Activated CD4-positive, alpha-beta T cell treated with anti-CD3 and anti-CD28 coated beads, Interleukin-2, amount 10 ng/mL, durations not matched to agents 7 days and 5 days (primary cell): ENCODE results near the gene KEL. TPM values are rescaled to one million over a fixed set of nuclear protein-coding genes. Genes with fewer than 3 reads are reported as not detected.

ENCODE experiments used
- CTCF ChIA-PET: fragments of 350-600 bp; sonication (Branson Sonifier 250); formaldehyde crosslinking; loops from one replicate; lab custom pipeline; 2021; ENCODE audit warnings: antibody characterized with exemption; lab: Charles Lee
- POLR2A ChIA-PET: fragments of 350-600 bp; sonication (Branson Sonifier 250); formaldehyde crosslinking; loops from one replicate; lab custom pipeline; 2021; ENCODE audit warnings: antibody characterized with exemption; lab: Charles Lee
- DNase-seq: peaks from one replicate; pipeline ENCODE4 v3.0.0-alpha.2; 2020
- H3K27ac Mint-ChIP-seq: one replicate; pipeline ENCODE4 v1.8.0; 2021; ENCODE audit warnings: mild to moderate bottlenecking, moderate library complexity, mixed read lengths
- H3K27me3 Mint-ChIP-seq: one replicate; pipeline ENCODE4 v1.8.0; 2021; ENCODE audit warnings: mixed read lengths
- H3K36me3 Mint-ChIP-seq: one replicate; pipeline ENCODE4 v1.8.0; 2021; ENCODE audit warnings: low read depth, mixed read lengths
- H3K4me1 Mint-ChIP-seq: one replicate; pipeline ENCODE4 v1.8.0; 2021; ENCODE audit warnings: mixed read lengths
- H3K4me3 Mint-ChIP-seq: one replicate; pipeline ENCODE4 v1.8.0; 2021; ENCODE audit warnings: mild to moderate bottlenecking, moderate library complexity, mixed read lengths
- H3K9me3 Mint-ChIP-seq: one replicate; pipeline ENCODE4 v1.8.0; 2021; ENCODE audit warnings: mixed read lengths
- total RNA-seq, 2 experiments: library from RNA; stranded (reverse); gene quantifications; one replicate each; pipeline ENCODE4 v1.2.3, GENCODE V29; 2021

KEL gene
- total RNA-seq, 2 experiments from 2014 or later = 0.12 to 0.15 TPM

- no peak overlapping the region for H3K27ac Mint-ChIP-seq
- no peaks in the 10 kb centered on the region for H3K4me1 Mint-ChIP-seq
- H3K27me3 Mint-ChIP-seq = peaks cover 7% of the 10 kb centered on the region
- H3K9me3 Mint-ChIP-seq = no peaks in the 10 kb centered on the region
- no peak overlapping the region for H3K4me3 Mint-ChIP-seq
- no peak for DNase-seq
- POLR2A ChIA-PET = no interaction called here
- H3K36me3 Mint-ChIP-seq = no peaks in the 10 kb centered on the region
- CTCF ChIA-PET = interaction anchor here (0.7 to 0.8 kb wide), 2 partner anchors 26 to 503 kb away, joined by 3 read pairs; no protein-coding TSS in a partner anchor
These were observed 62.5 kb downstream of the KEL start for GRCh38 chr7:142899661-142900060.

- DNase-seq = no peak
- ChIA-PET POLR2A (no interaction called here), CTCF (interaction anchor here (0.5 to 1.0 kb wide), 2 partner anchors 18 to 39 kb away, joined by 3 read pairs; no protein-coding TSS in a partner anchor)
- H3K36me3 Mint-ChIP-seq = no peaks in the 10 kb centered on the region
- peaks cover 7% of the 10 kb centered on the region for H3K27me3 Mint-ChIP-seq
- no peak overlapping the region for H3K27ac Mint-ChIP-seq
- no peak overlapping the region for H3K4me3 Mint-ChIP-seq
- no peaks in the 10 kb centered on the region for H3K9me3 Mint-ChIP-seq
- H3K4me1 Mint-ChIP-seq = no peaks in the 10 kb centered on the region
These were observed 63.6 kb downstream of the KEL start for GRCh38 chr7:142898377-142899170.

- no peaks in the 10 kb centered on the region for H3K36me3 Mint-ChIP-seq
- H3K9me3 Mint-ChIP-seq = no peaks in the 10 kb centered on the region
- peaks cover 2% of the 10 kb centered on the region for H3K4me1 Mint-ChIP-seq
- CTCF ChIA-PET = interaction anchor here (0.5 kb wide), 1 partner anchor 40 kb away, joined by 3 read pairs; no protein-coding TSS in a partner anchor
- POLR2A ChIA-PET = no interaction called here
- no peak for DNase-seq
- no peak overlapping the region for H3K4me3 Mint-ChIP-seq
- no peak overlapping the region for H3K27ac Mint-ChIP-seq
- H3K27me3 Mint-ChIP-seq = peaks cover 5% of the 10 kb centered on the region
These were observed 64.5 kb downstream of the KEL start for GRCh38 chr7:142897691-142898090.

GRCh38 chr7:142896741-142897379 lies 65.3 kb downstream of the KEL start:
- H3K27ac Mint-ChIP-seq = no peak overlapping the region

GRCh38 chr7:142896151-142896550 lies 66.0 kb downstream of the KEL start:
- H3K4me1 Mint-ChIP-seq = peaks cover 2% of the 10 kb centered on the region
- CTCF ChIA-PET = interaction anchor here (1.6 kb wide), 1 partner anchor 20 kb away, joined by 3 read pairs; no protein-coding TSS in a partner anchor
- no peaks in the 10 kb centered on the region for H3K9me3 Mint-ChIP-seq
- POLR2A ChIA-PET = no interaction called here
- H3K4me3 Mint-ChIP-seq = no peak overlapping the region
- H3K27me3 Mint-ChIP-seq = no peaks in the 10 kb centered on the region
- H3K27ac Mint-ChIP-seq = no peak overlapping the region
- no peak for DNase-seq
- no peaks in the 10 kb centered on the region for H3K36me3 Mint-ChIP-seq

More at GRCh38 chr7:142896741-142897379, 65.3 kb downstream of the KEL start:
- Mint-ChIP-seq H3K9me3 (no peaks in the 10 kb centered on the region), H3K36me3 (no peaks in the 10 kb centered on the region), H3K4me1 (peaks cover 2% of the 10 kb centered on the region), H3K4me3 (no peak overlapping the region), H3K27me3 (peaks cover 2% of the 10 kb centered on the region)
- DNase-seq = no peak
- POLR2A ChIA-PET = no interaction called here
- CTCF ChIA-PET = no interaction called here

GRCh38 chr7:142894985-142895593 lies 67.1 kb downstream of the KEL start:
- H3K36me3 Mint-ChIP-seq = no peaks in the 10 kb centered on the region
- H3K4me1 Mint-ChIP-seq = peaks cover 2% of the 10 kb centered on the region
- no peaks in the 10 kb centered on the region for H3K27me3 Mint-ChIP-seq
- H3K9me3 Mint-ChIP-seq = no peaks in the 10 kb centered on the region
- H3K27ac Mint-ChIP-seq = no peak overlapping the region
- DNase-seq = no peak
- no peak overlapping the region for H3K4me3 Mint-ChIP-seq
- ChIA-PET CTCF (interaction anchor here (1.6 kb wide), 1 partner anchor 19 kb away, joined by 3 read pairs; no protein-coding TSS in a partner anchor), POLR2A (no interaction called here)

- Mint-ChIP-seq H3K4me1 (peaks cover 2% of the 10 kb centered on the region), H3K27me3 (no peaks in the 10 kb centered on the region), H3K9me3 (no peaks in the 10 kb centered on the region), H3K4me3 (no peak overlapping the region), H3K36me3 (no peaks in the 10 kb centered on the region), H3K27ac (no peak overlapping the region)
- no peak for DNase-seq
- POLR2A ChIA-PET = no interaction called here
- CTCF ChIA-PET = interaction anchor here (0.7 to 1.6 kb wide), 2 partner anchors 13 to 18 kb away, joined by 3 to 4 read pairs; no protein-coding TSS in a partner anchor
These were observed 67.8 kb downstream of the KEL start for GRCh38 chr7:142894112-142894984.

- Mint-ChIP-seq H3K4me3 (no peak overlapping the region), H3K27me3 (no peaks in the 10 kb centered on the region), H3K9me3 (no peaks in the 10 kb centered on the region), H3K4me1 (peaks cover 2% of the 10 kb centered on the region), H3K36me3 (no peaks in the 10 kb centered on the region), H3K27ac (no peak overlapping the region)
- POLR2A ChIA-PET = no interaction called here
- CTCF ChIA-PET = no interaction called here
- DNase-seq = no peak
These were observed 69.2 kb downstream of the KEL start for GRCh38 chr7:142892951-142893350.

GRCh38 chr7:142891490-142892082 lies 70.6 kb downstream of the KEL start:
- H3K36me3 Mint-ChIP-seq = no peaks in the 10 kb centered on the region
- DNase-seq = no peak
- peaks cover 2% of the 10 kb centered on the region for H3K4me1 Mint-ChIP-seq
- no peak overlapping the region for H3K4me3 Mint-ChIP-seq
- POLR2A ChIA-PET = no interaction called here
- CTCF ChIA-PET = no interaction called here
- H3K27me3 Mint-ChIP-seq = no peaks in the 10 kb centered on the region
- no peaks in the 10 kb centered on the region for H3K9me3 Mint-ChIP-seq
- no peak overlapping the region for H3K27ac Mint-ChIP-seq
